ENCODE measurements around the gene TRIM75. TPM values are rescaled to one million over a fixed set of nuclear protein-coding genes. Genes with fewer than 3 reads are reported as not detected.

Gene TRIM75
- total and polyA plus RNA-seq, 12 donors = not detected

DNA sequence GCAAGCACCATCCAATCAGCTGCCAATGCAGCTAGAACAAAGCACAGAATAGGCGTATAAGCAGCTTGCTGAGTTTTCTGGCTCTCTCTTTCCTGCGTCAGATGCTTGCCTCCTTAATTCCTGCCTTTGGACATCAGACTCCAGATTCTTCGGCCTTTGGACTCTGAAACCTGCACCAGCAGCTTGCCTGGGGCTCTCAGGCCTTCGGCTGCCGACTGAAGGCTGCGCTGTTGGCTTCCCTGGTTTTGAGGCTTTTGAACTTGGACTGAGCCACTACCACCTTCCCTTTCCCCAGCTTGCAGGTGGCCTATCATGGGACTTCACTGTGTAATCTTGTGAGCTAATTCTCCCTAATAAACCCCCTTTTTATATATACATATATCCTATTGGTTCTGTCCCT is 52.9 kb downstream of the TRIM75 start:
- peak in 1 of 7 donors; percentile 27 for DNase-seq
- 92 to 96% (median 94%) methylated on average over 6 of the region's 6 CpGs for WGBS, 4 donors
- Histone ChIP-seq H3K9me3 (replicated peaks in 1 of 3) (no peaks in the 10 kb centered on the region), H3K4me1 (replicated peaks in 1 of 2) (peaks cover under 1 to 5% of the 10 kb centered on the region in 2 donors), H3K27ac (no peak overlapping the region), H3K27me3 (no peaks in the 10 kb centered on the region), H3K36me3 (replicated peaks in 1 of 2) (peaks cover 0 to 16% of the 10 kb centered on the region in 2 donors), H3K4me3 (no peak overlapping the region)
- TF ChIP-seq POLR2A (IDR thresholded peaks at IDR 0.05) = no peak
- TF ChIP-seq, protein P1, sequence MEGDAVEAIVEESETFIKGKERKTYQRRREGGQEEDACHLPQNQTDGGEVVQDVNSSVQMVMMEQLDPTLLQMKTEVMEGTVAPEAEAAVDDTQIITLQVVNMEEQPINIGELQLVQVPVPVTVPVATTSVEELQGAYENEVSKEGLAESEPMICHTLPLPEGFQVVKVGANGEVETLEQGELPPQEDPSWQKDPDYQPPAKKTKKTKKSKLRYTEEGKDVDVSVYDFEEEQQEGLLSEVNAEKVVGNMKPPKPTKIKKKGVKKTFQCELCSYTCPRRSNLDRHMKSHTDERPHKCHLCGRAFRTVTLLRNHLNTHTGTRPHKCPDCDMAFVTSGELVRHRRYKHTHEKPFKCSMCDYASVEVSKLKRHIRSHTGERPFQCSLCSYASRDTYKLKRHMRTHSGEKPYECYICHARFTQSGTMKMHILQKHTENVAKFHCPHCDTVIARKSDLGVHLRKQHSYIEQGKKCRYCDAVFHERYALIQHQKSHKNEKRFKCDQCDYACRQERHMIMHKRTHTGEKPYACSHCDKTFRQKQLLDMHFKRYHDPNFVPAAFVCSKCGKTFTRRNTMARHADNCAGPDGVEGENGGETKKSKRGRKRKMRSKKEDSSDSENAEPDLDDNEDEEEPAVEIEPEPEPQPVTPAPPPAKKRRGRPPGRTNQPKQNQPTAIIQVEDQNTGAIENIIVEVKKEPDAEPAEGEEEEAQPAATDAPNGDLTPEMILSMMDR (IDR thresholded peaks at IDR 0.05) = no peak
- intact Hi-C loops (cut with DNase I) = no loop called here

Small RNAs within 50 kb of the gene (small RNA-seq; reads per million reads assigned to genes)
- 0 reads per million in 2 donors for gene AC106872.12

Other genes starting within 250 kb of the TRIM75 start
- not detected for gene APELA, start 176.7 kb upstream of the TRIM75 start, total RNA-seq
- not detected for gene APELA, start 176.7 kb upstream of the TRIM75 start, polyA plus RNA-seq
- 10 to 100 TPM in 1 of 9 donors, 1 to 10 TPM in 7, under 1 TPM in 1; 0.57 to 12.2 (median 2.9) TPM for gene TRIM61, start 76.2 kb upstream of the TRIM75 start, total RNA-seq
- 1 to 10 TPM; 1.4 to 2.7 (median 1.5) TPM for gene TRIM61, start 76.2 kb upstream of the TRIM75 start, polyA plus RNA-seq
- not detected for gene TRIM60, start 21.9 kb upstream of the TRIM75 start, total RNA-seq
- not detected for gene TRIM60, start 21.9 kb upstream of the TRIM75 start, polyA plus RNA-seq
- 10 to 100 TPM; 16.0 to 35.5 (median 24.3) TPM for gene TMEM192, start 59.0 kb downstream of the TRIM75 start, total RNA-seq
- 10 to 100 TPM in 1 of 3 donors, 1 to 10 TPM in 2; 4.3 to 36.6 (median 4.6) TPM for gene TMEM192, start 59.0 kb downstream of the TRIM75 start, polyA plus RNA-seq
- 10 to 100 TPM; 19.1 to 45.5 (median 26.2) TPM for gene KLHL2, start 153.7 kb downstream of the TRIM75 start, total RNA-seq
- 10 to 100 TPM in 2 of 3 donors, 1 to 10 TPM in 1; 9.7 to 33.2 (median 11.3) TPM for gene KLHL2, start 153.7 kb downstream of the TRIM75 start, polyA plus RNA-seq